ENCODE measurements around the gene POT1.
"Not testable (repeated sequence)": the region's sequence is repeated elsewhere in the genome, so short reads cannot be mapped to it uniquely, and the experiment has no call there.

POT1 gene

GRCh38 chr7:124929467-124930172 lies at the start of gene POT1:
POT1 (minus strand) TSS chr7:124929825; CDS start chr7:124897173, 32,652 bp downstream.
- DNase-seq (ENCODE audit: low read depth) = peak; percentile 100

DNA sequence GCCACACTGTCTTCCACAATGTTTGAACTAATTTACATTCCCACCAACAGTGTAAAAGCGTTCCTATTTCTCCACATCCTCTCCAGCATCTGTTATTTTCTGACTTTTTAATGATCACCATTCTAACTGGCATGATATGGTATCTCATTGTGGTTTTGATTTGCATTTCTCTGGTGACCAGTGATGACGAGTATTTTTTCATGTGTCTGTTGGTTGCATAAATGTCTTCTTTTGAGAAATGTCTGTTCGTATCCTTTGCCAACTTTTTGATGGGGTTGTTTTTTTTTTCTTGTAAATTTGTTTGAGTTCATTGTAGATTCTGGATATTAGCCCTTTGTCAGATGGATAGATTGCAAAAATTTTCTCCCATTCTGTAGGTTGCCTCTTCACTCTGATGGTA lies 45.5 kb upstream of the POT1 start:
- DNase-seq (ENCODE audit: low read depth) = not testable (repeated sequence)

DNA sequence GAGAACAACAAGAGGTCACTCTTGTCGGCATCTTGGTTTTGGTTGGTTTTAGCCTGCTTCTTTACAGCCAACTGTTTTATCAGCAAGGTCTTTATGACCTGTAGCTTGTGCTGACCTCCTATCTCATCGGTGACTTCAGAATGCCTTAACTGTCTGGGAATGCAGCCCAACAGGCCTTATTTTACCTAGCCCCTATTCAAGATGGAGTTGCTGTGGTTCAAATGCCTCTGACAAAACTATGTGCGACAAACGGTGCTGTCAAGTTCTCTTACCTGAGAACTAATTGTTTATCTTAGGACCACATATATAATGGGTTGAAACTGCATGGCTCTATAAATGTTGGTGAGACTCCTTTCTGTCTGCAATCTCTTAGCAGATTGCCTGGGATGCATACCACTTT lies 35.9 kb upstream of the POT1 start:
- no peak for DNase-seq (ENCODE audit: low read depth)

DNA sequence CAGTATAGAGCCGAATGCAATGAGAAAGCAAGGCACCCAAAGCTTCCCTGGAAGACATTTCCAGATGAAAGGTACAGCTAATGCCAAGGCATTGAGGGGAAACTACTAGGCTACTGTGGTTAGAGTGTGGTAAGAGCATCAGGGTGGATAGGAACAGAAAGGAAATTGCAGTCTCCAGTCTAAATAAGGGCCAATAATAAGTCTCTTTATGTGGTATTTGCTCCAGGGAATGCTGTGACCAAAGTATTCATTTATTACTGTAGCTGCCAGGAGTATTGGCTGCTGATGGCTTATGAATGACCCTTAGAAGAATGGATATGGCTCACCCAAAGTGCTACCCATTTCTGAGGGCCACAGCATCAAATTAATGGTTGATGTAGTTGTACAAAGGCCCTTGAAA lies 30.1 kb upstream of the POT1 start:
- DNase-seq (ENCODE audit: low read depth) = no peak

GRCh38 chr7:124957952-124958351 lies 28.3 kb upstream of the POT1 start:
- DNase-seq (ENCODE audit: low read depth) = not testable (repeated sequence)

DNA sequence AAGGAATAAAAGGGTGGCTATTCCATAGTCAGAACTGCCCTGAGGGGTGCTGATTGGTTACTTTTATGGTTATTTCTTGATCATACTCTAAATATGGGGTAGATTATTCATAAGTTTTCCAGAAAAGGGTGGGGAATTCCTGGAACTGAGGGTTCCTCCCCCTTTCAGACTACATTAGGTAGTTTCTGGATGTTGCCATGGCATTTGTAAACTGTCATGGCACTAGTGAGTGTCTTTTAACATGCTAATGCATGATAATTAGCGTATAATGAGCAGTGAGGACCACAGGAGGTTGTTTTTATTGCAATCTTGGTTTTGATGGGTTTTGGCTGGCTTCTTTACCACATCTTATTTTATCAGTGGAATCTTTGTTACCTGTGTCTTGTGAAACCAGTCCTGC lies 26.5 kb upstream of the POT1 start:
- no peak for DNase-seq (ENCODE audit: low read depth)

DNA sequence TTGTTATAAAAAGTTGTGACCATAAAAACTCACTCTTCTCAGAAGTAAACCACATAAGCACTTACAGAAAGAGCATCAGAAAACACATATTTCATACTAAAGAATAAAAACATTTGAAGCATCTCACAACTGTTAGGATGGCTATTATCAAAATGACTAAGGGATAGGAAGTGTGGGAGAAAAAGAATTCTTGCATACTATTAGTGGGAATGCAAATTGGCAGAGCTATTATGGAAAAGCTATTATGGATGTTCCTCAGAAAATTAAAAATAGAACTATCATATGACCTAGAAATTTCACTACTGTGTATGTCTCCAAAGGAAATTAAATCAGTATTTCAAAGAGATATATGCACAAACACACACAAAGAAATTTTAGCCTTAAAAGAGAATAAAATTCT lies 25.2 kb upstream of the POT1 start:
- no peak for DNase-seq (ENCODE audit: low read depth)

DNA sequence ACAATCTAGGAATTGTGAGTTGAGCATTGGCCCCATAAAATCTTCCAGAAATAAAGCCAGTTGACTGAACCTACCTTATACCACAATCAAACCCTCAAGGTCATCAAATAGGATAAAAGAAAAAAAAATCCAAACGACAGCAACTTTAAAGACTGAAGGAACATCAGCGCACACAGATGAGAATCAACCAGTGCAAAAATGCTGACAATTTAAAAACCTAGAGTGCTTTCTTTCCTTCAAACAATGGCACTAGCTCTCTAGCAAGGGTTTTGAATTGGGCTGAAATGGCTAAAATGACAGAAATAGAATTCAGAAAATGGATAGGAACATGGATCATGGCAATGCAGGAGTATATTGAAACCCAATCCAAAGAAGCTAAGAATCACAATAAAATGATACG lies 16.1 kb upstream of the POT1 start:
- no peak for DNase-seq (ENCODE audit: low read depth)

DNA sequence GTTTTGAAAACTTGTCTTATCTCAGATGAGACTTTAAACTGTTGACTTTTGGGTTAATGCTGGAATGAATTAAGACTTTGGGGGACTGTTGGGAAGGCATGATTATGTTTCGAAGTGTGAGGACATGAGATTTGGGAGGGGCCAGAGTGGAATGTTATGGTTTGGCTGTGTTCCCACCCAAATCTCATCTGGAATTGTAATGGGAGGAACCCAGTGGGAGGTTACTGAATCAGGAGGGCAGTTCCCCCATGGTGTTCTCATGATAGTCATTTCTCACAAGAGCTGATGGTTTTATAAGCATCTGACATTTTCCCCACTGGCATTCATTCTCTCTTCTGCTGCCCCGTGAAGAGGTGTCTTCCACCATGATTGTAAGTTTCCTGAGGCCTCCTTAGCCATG lies 13.8 kb upstream of the POT1 start:
- no peak for DNase-seq (ENCODE audit: low read depth)

GRCh38 chr7:124942399-124942798 lies 12.8 kb upstream of the POT1 start:
- DNase-seq (ENCODE audit: low read depth) = no peak

DNA sequence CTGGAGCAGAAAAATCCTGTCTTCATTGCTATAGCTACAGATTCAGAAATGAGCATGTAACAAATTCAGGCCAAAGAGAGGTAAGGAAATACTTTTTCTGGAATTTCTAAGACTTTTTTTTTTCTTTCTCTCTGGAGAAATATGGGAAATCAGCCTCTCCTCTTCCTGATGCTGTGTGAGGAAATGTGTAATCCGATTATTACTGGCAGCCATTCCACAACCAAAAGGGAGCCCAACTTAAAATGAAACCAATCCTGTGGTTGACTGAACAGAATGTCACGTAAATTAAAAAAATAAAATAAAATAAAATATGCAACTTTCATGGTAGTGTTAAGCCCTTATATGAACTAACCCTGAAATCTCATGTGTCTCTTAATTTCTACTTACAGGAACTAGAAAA lies 10.7 kb upstream of the POT1 start:
- no peak for DNase-seq (ENCODE audit: low read depth)

GRCh38 chr7:124938128-124938527 lies 8.5 kb upstream of the POT1 start:
- no peak for DNase-seq (ENCODE audit: low read depth)

GRCh38 chr7:124937076-124937475 lies 7.5 kb upstream of the POT1 start:
- DNase-seq (ENCODE audit: low read depth) = no peak

DNA sequence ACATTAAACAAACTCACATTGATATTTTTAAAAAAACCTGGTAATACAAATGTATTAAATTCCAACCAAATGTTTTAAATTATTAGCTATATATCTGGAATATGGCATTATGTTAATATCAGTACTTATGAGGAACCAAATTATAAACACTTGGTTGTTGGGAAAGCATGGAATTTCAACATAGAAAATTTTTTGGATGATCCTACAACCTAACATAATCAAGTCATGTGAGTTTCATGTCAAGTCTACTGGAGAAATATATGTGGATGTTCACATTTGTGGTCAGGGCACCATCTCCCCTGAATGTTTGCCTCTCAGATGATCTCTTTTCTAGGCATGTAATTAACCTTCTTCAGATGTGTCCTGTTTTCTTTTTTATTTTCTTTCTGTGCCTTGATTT lies 5.2 kb upstream of the POT1 start:
- no peak for DNase-seq (ENCODE audit: low read depth)

DNA sequence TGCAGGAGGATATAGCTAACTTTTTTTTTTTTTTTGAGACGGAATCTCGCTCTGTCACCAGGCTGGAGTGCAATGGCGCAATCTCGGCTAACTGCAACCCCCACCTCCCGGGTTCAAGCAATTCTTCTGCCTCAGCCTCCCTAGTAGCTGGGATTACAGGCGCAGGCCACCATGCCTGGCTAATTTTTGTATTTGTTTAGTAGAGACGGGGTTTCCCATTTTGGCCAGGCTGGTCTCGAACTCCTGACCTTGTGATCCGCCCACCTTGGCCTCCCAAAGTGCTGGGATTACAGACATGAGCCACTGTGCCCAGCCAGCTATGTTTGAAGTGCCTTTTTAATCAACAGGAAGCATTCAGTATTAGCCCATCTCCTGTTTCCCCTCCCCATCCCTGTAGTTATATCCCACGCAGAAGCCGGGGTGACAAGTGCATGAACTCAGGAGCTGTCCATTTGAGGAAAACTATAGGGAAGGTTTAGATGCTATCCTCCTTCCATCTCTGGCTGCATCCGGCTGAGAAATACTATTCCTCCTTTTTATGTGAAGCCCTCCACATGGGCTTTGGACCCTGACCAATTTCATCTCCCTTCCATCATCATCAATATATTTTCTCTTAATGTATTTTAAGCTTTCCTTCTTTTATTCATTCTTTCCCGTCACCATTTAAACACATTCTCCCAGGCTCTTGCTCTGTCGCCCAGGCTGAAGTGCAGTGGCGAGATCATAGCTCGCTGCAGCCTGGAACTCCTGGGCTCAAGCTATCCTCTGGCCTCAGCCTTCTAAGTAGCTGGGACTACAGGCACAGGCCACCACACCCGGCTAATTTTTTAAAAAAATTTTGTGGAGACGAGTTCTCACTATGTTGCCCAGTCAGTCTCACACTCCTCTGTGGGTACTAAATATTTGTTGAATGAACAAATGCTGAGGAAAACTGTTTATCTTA lies 1.3 kb upstream of the POT1 start:
- DNase-seq (ENCODE audit: low read depth) = no peak

GRCh38 chr7:124930173-124930623 lies 573 bp upstream of the POT1 start:
- no peak for DNase-seq (ENCODE audit: low read depth)

GRCh38 chr7:124924906-124925305 lies 4.7 kb downstream of the POT1 start:
- DNase-seq (ENCODE audit: low read depth) = no peak

- no peak for DNase-seq (ENCODE audit: low read depth)
Observed at GRCh38 chr7:124922200-124922599, 7.4 kb downstream of the POT1 start.

GRCh38 chr7:124919841-124920240 lies 9.8 kb downstream of the POT1 start:
- DNase-seq (ENCODE audit: low read depth) = no peak

DNA sequence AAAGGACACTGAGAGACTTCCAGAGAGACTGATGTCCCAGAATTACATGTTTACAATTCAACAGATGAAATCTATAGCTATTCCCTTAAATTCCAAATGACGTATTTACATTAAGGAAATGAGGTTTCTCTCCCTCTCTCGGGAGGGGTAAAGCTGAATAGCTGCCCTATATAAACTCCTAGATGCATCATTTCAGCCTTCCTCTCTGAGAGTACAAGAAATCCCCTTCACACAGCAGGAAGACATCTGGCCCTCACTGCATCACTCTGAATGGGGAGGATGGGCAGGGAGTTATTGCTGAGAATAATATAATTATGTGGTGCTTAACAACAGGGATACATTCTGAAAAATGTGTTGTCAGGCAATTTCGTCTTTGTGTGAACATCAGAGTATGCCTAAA lies 11.0 kb downstream of the POT1 start:
- no peak for DNase-seq (ENCODE audit: low read depth)

DNA sequence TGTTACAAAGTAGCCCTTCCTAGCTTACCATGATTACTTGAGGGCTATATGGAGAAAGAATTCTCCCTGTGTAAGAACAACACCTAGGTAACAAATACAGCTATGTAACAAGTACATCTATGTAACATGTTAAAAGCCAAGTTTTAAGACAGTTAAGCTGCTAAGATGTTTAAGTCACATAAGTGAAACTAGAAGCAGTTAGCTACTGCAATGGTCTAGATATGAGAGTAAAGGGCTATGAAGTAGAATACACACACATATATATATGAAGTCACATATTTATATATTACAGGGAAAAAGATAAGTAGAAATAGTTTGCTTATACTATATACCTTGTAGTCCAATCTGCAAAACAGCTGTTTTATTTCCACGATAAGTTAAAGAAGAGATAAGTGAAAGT lies 14.4 kb downstream of the POT1 start:
- DNase-seq (ENCODE audit: low read depth) = no peak

GRCh38 chr7:124914298-124914697 lies 15.3 kb downstream of the POT1 start:
- DNase-seq (ENCODE audit: low read depth) = no peak

DNA sequence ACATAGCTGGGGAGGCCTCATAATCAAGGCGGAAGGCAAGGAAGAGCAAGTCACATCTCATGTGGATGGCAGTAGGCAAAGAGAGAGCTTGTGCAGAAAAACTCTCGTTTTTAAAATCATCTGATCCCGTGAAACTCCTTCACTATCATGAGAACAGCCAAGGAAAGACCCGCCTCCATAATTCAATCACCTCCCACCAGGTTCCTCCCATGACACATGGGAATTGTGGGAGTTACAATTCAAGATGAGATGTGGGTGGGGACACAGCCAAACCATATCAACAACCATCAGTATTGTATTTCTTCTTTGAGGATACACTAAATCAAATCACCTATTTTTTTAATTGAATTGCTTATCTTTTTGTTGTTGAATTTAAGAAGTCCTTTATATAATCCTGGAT lies 16.7 kb downstream of the POT1 start:
- DNase-seq (ENCODE audit: low read depth) = no peak
